Parathyroid adenoma (tissue), 2 donors: Measurements from ENCODE around the gene ERAL1.
"Not testable (repeated sequence)": the region's sequence is repeated elsewhere in the genome, so short reads cannot be mapped to it uniquely, and the experiment has no call there.

Experiments
- H2AFZ ChIP-seq: fragments of 300-600 bp; sonication (generic); one replicate; pipeline ENCODE4 v1.7.0; 2017; ENCODE audit warnings: antibody characterized with exemption, mild to moderate bottlenecking
- H3K27ac ChIP-seq: fragments of 300-600 bp; sonication (generic); one replicate; pipeline ENCODE4 v1.7.0; 2017
- H3K27me3 ChIP-seq: fragments of 300-600 bp; sonication (generic); one replicate; pipeline ENCODE4 v1.7.0; 2017; ENCODE audit warnings: low read length; ENCODE audit not compliant: control insufficient read depth, insufficient read depth
- H3K36me3 ChIP-seq: fragments of 300-600 bp; sonication (generic); one replicate; pipeline ENCODE4 v1.7.0; 2017; ENCODE audit warnings: low read length; ENCODE audit not compliant: control insufficient read depth, insufficient read depth
- H3K4me1 ChIP-seq: fragments of 300-600 bp; sonication (generic); one replicate; pipeline ENCODE4 v1.7.0; 2017; ENCODE audit warnings: control low read depth
- H3K4me2 ChIP-seq: fragments of 300-600 bp; sonication (generic); one replicate; pipeline ENCODE4 v1.7.0; 2017; ENCODE audit warnings: low read length
- H3K4me3 ChIP-seq: fragments of 300-600 bp; sonication (generic); one replicate; pipeline ENCODE4 v1.7.0; 2017; ENCODE audit warnings: low read depth, low read length
- H3K79me2 ChIP-seq: fragments of 300-600 bp; sonication (generic); one replicate; pipeline ENCODE4 v1.7.0; 2017; ENCODE audit warnings: control low read depth
- H3K9ac ChIP-seq: fragments of 300-600 bp; sonication (generic); one replicate; pipeline ENCODE4 v1.7.0; 2017; ENCODE audit warnings: mild to moderate bottlenecking
- H3K9me3 ChIP-seq: fragments of 300-600 bp; sonication (generic); one replicate; pipeline ENCODE4 v1.7.0; 2017; ENCODE audit warnings: low read length; ENCODE audit not compliant: control insufficient read depth
- TF ChIP-seq, protein P1 (sequence below): fragments of 300-600 bp; sonication (generic); IDR thresholded peaks from one replicate; pipeline ENCODE4 v1.7.0; 2017; ENCODE audit warnings: antibody characterized with exemption, mild to moderate bottlenecking
- donor health status: primary hyperparathyroidism.

ERAL1 gene

DNA sequence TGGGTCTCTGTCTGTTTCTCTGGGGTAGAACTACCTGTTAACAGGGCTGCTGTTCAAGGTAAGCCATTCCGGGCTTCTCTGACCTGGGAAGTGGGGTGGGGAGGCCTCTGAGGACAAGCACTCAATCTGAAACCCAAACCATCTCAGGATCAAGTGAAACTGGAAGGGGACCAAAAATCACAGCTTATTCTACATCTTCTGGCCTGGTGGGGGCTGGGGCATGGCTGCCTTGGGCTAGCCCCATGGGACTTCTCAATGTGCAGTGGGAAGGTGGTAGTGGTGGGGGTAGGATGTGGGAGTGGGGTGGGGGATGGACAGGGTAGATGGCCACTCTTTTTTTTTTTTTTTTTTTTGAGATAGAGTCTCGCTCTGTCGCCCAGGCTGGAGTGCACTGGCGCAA, 37.2 kb downstream of the ERAL1 start:
- H3K4me3 ChIP-seq, result no peak overlapping the region
- no peak overlapping the region for H3K4me2 ChIP-seq
- no peaks in the 10 kb centered on the region for H3K4me1 ChIP-seq
- H3K79me2 ChIP-seq, result peaks cover 9% of the 10 kb centered on the region
- H3K36me3 ChIP-seq, result no peaks in the 10 kb centered on the region
- no peak overlapping the region for H3K9ac ChIP-seq
- H3K27me3 ChIP-seq, result no peaks in the 10 kb centered on the region
- no peak overlapping the region for H2AFZ ChIP-seq
- TF ChIP-seq, protein P1, sequence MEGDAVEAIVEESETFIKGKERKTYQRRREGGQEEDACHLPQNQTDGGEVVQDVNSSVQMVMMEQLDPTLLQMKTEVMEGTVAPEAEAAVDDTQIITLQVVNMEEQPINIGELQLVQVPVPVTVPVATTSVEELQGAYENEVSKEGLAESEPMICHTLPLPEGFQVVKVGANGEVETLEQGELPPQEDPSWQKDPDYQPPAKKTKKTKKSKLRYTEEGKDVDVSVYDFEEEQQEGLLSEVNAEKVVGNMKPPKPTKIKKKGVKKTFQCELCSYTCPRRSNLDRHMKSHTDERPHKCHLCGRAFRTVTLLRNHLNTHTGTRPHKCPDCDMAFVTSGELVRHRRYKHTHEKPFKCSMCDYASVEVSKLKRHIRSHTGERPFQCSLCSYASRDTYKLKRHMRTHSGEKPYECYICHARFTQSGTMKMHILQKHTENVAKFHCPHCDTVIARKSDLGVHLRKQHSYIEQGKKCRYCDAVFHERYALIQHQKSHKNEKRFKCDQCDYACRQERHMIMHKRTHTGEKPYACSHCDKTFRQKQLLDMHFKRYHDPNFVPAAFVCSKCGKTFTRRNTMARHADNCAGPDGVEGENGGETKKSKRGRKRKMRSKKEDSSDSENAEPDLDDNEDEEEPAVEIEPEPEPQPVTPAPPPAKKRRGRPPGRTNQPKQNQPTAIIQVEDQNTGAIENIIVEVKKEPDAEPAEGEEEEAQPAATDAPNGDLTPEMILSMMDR, result no peak
- no peaks in the 10 kb centered on the region for H3K9me3 ChIP-seq
- no peak overlapping the region for H3K27ac ChIP-seq

DNA sequence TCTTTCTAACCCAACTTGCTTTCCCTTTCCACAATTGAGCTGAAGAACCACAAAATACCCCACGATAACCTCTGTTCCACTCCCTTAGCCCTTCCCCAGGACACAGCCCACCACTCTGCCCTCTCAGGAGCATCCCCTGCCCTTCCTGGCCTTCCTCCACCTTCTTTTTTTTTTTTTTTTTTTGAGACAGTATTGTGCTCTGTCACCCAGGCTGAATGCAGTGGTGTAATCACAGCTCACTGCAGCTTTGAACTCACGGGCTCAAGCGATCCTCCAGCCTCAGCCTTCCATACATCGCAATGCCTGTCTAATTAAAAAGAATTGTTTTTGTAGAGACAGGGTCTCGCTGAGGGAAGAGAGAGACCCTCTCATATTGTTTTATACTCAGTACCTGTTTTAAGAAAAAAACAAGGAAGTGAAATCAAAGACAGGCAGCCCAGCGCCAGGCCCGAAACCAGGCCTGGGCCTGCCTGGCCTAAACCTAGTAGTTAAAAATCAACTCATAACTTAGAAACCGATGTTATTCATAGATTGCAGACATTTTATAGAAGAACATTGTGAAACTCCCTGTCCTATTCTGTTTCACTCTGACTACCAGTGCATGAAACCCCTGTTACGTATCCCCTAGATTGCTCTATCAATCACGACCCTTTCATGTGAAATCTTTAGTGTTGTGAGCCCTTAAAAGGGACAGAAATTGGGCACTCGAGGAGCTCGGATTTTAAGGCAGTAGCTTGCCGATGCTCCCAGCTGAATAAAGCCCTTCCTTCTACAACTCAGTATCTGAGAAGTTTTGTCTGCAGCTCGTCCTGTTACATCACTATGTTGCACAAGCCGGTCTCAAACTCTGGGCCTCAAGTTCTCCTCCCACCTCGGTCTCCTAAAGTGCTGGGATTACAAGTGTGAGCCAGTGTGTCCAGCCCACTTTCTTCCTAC, 38.7 kb downstream of the ERAL1 start:
- H3K27me3 ChIP-seq, H2AFZ ChIP-seq, H3K9ac ChIP-seq, H3K4me1 ChIP-seq, H3K4me3 ChIP-seq, H3K36me3 ChIP-seq, H3K4me2 ChIP-seq, H3K9me3 ChIP-seq, H3K79me2 ChIP-seq: not testable (repeated sequence)
- peak overlapping the region; percentile 56 for H3K27ac ChIP-seq

DNA sequence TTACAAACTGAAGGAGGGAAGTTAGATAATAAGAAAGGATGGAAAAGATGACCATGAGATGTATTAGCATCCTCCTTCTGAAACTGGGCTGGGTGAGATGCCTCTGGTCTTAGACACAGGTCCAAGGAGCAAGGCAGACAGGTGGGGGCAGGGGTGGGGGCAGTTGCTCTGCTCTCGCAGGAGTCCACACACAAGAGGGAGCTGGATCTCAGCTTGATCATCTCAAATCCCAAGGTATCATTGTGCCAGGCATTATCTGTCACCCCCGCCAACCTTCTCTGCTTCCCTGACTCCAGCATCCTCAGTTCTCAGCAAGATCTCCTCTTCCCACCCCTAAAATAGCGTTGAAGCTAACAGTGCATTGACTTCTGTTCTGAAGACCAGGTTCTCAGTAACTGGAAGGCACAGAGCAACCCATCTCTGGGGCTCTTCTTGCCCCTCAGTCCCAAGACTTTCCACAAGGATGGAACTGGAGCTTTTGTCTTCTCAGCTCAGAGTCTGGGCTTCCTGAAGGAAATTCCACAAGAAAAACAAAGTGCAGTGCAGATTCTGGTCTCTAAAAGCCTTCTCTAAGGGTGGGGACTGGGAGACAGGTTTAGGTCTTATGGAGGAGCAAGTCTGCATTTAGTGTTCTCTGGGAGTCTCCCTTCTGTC, 41.1 kb downstream of the ERAL1 start:
- Histone ChIP-seq H3K4me1 (peaks cover 2% of the 10 kb centered on the region), H3K9ac (no peak overlapping the region), H3K27me3 (no peaks in the 10 kb centered on the region), H3K27ac (peak overlapping the region; percentile 91), H2AFZ (no peak overlapping the region), H3K9me3 (no peaks in the 10 kb centered on the region), H3K79me2 (peaks cover 5% of the 10 kb centered on the region), H3K4me2 (peak overlapping the region; percentile 96), H3K36me3 (no peaks in the 10 kb centered on the region), H3K4me3 (peak overlapping the region; percentile 69)
- TF ChIP-seq, protein P1, result no peak

DNA sequence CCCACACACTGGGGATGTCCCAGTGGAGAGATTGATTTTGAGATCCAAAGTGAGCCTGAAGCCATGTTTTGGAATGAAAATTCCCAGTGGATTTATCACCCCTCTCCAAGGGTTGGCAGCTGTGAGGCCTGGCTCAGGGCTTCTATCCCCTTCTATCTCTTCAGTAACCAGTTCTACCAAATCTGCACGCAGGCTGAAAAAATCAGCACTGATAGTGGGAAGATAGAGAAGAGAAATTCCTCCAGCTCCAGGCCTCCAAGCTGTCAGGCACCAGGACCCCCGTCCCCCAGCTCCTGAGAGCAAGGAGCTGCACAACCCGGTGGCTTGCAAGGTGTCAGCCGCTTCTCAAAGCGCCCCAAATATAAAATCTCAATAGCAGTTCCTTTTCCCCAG, 41.7 kb downstream of the ERAL1 start:
- no peaks in the 10 kb centered on the region for H3K36me3 ChIP-seq
- peaks cover 9% of the 10 kb centered on the region for H3K79me2 ChIP-seq
- no peak overlapping the region for H3K9ac ChIP-seq
- peak overlapping the region; percentile 69 for H3K4me3 ChIP-seq
- TF ChIP-seq, protein P1, result no peak
- no peaks in the 10 kb centered on the region for H3K9me3 ChIP-seq
- peaks cover 2% of the 10 kb centered on the region for H3K4me1 ChIP-seq
- peak overlapping the region; percentile 91 for H3K27ac ChIP-seq
- peak overlapping the region; percentile 97 for H2AFZ ChIP-seq
- peak overlapping the region; percentile 96 for H3K4me2 ChIP-seq
- H3K27me3 ChIP-seq, result no peaks in the 10 kb centered on the region

DNA sequence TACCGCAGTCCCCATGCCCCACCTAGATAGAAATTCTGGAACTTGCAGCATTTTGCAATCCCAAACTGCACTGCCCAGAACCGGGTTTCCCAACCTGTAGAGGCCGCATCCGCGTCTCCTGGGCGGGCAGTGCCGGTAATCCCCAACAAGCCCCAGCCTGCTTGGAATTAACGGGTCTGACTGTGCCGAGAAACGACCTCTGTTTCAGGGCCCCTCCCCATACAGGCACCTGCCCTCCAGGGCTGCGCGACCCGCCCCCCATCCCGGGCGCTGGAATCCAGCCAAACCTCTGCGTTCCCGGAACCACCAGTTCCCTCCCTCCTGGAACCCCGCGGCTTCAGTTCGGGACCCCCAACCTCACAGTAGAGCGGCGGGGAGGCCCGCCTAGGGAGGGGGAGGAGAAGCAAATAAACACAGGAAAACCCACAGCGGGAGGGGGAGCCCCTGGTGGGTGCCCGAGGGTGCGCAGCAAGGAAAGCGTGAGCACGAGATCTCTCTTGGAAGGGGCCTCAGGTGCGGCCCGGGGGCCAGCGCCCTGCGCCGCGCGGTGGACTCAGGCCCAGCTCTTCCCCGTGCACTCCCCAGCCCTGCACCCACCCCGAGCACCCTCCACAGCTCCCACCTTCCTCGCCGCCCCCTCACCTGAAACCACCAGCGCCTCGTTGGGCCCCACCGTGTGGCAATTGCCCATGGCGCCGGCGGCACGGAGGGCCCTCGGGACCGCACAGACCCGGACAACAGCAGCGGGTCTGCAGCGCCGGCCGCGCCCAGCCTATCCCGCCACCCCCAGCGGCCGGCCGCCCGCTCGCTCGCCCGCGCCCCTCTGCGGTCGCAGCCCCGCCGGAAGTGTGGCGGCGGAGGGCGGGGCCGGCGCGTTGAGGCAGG, 42.3 kb downstream of the ERAL1 start, which contains the start of gene FLOT2:
Gene FLOT2 (minus strand): TSS at position 850 of the 885 bp plus-strand sequence. CDS start 159 bp downstream, at position 691.
- H3K4me1 ChIP-seq, result peaks cover 4% of the 10 kb centered on the region
- TF ChIP-seq, protein P1, result no peak
- peak within 1 kb of the TSS; percentile 69 for H3K4me3 ChIP-seq
- no peaks in the 10 kb centered on the region for H3K9me3 ChIP-seq
- peak within 1 kb of the TSS; percentile 97 for H2AFZ ChIP-seq
- H3K79me2 ChIP-seq, result peaks cover 9% of the 10 kb centered on the region
- peak within 1 kb of the TSS; percentile 50 for H3K9ac ChIP-seq
- H3K4me2 ChIP-seq, result peak within 1 kb of the TSS; percentile 96
- H3K27ac ChIP-seq, result peak within 1 kb of the TSS; percentile 91
- H3K27me3 ChIP-seq, result no peaks in the 10 kb centered on the region
- no peaks in the 10 kb centered on the region for H3K36me3 ChIP-seq
